SK-N-SH treated with all-trans-retinoic acid at 6 μM for 48 hours (cell line): Measurements from ENCODE around the gene JARID2.

Experiments
- CREB5 ChIP-seq: fragments of 250-450 bp; sonication (Bioruptor Pico); IDR thresholded peaks from 2 replicates; pipeline ENCODE4 v1.5.1; 2020; ENCODE audit warnings: low read depth, mild to moderate bottlenecking, moderate library complexity
- ESRRG ChIP-seq: fragments of 250-450 bp; sonication (Bioruptor Pico); IDR thresholded peaks from 2 replicates; pipeline ENCODE4 v1.6.1; 2021; ENCODE audit warnings: mild to moderate bottlenecking
- ISL1 ChIP-seq: fragments of 250-450 bp; sonication (Bioruptor Pico); IDR thresholded peaks from 2 replicates; pipeline ENCODE4 v2.1.2; 2022; ENCODE audit warnings: mild to moderate bottlenecking, moderate library complexity
- RARB ChIP-seq: fragments of 250-450 bp; sonication (Bioruptor Pico); IDR thresholded peaks from 2 replicates; pipeline ENCODE4 v1.8.0; 2021; ENCODE audit warnings: mild to moderate bottlenecking, moderate library complexity
- ZFP30 ChIP-seq: fragments of 450-650 bp; formaldehyde crosslinking; IDR thresholded peaks from 2 replicates; pipeline ENCODE4 v1.5.0; 2022; ENCODE audit warnings: mild to moderate bottlenecking, moderate library complexity
- TF ChIP-seq, protein P1 (sequence below): fragments of 250-450 bp; sonication (Bioruptor Pico); IDR thresholded peaks from 2 replicates; pipeline ENCODE4 v1.8.0; 2020; ENCODE audit warnings: mild to moderate bottlenecking, moderate library complexity, borderline replicate concordance

- TF ChIP-seq ISL1 (no peak), RARB (CRISPR knock-in tag) (no peak), CREB5 (no peak), ZFP30 (no peak), ESRRG (CRISPR knock-in tag) (no peak)
- TF ChIP-seq, protein P1, sequence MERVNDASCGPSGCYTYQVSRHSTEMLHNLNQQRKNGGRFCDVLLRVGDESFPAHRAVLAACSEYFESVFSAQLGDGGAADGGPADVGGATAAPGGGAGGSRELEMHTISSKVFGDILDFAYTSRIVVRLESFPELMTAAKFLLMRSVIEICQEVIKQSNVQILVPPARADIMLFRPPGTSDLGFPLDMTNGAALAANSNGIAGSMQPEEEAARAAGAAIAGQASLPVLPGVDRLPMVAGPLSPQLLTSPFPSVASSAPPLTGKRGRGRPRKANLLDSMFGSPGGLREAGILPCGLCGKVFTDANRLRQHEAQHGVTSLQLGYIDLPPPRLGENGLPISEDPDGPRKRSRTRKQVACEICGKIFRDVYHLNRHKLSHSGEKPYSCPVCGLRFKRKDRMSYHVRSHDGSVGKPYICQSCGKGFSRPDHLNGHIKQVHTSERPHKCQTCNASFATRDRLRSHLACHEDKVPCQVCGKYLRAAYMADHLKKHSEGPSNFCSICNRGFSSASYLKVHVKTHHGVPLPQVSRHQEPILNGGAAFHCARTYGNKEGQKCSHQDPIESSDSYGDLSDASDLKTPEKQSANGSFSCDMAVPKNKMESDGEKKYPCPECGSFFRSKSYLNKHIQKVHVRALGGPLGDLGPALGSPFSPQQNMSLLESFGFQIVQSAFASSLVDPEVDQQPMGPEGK: no peak
These were observed 128.2 kb downstream of the JARID2 start for GRCh38 chr6:15374119-15374518.
